ENCODE measurements around the gene CRIP1. TPM values are rescaled to one million over a fixed set of nuclear protein-coding genes. Genes with fewer than 3 reads are reported as not detected.

CRIP1 gene
- total and polyA plus RNA-seq, 10 of the 15 experiments (the other 5 are each of a cell fraction or from before 2014, with no cell fraction given): 66.8 to 259 (median 154) TPM

DNA sequence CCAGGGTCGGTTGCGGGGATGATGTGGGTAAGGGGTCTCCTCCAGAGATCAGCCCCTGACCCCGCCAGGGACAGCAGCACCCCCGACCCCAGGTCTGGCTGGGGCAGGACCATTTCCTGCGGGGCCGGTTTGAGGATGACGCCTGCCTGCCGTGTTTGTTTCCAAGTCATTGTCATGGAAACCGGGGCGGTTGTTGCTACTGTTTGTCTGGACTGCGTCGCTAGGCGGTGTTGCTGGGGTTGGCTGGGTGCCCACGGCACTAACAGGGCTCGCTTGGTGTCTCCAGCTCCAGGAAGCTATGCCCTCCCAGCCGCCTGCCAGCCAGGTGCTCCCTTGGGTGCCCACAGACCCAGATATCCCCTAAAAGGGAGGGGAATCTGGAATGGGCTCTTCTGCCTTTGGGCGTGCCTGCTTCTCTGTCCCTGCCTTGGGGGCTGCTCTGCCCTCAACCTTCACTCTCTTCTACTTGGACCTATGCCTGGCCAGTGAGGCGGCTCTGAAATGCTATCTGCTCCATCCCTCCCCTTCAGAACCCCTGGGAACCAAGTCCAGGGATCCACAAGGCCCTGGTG, 4.7 kb upstream of the CRIP1 start (continued):
- TF ChIP-seq, protein P1, sequence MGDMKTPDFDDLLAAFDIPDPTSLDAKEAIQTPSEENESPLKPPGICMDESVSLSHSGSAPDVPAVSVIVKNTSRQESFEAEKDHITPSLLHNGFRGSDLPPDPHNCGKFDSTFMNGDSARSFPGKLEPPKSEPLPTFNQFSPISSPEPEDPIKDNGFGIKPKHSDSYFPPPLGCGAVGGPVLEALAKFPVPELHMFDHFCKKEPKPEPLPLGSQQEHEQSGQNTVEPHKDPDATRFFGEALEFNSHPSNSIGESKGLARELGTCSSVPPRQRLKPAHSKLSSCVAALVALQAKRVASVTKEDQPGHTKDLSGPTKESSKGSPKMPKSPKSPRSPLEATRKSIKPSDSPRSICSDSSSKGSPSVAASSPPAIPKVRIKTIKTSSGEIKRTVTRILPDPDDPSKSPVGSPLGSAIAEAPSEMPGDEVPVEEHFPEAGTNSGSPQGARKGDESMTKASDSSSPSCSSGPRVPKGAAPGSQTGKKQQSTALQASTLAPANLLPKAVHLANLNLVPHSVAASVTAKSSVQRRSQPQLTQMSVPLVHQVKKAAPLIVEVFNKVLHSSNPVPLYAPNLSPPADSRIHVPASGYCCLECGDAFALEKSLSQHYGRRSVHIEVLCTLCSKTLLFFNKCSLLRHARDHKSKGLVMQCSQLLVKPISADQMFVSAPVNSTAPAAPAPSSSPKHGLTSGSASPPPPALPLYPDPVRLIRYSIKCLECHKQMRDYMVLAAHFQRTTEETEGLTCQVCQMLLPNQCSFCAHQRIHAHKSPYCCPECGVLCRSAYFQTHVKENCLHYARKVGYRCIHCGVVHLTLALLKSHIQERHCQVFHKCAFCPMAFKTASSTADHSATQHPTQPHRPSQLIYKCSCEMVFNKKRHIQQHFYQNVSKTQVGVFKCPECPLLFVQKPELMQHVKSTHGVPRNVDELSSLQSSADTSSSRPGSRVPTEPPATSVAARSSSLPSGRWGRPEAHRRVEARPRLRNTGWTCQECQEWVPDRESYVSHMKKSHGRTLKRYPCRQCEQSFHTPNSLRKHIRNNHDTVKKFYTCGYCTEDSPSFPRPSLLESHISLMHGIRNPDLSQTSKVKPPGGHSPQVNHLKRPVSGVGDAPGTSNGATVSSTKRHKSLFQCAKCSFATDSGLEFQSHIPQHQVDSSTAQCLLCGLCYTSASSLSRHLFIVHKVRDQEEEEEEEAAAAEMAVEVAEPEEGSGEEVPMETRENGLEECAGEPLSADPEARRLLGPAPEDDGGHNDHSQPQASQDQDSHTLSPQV (IDR thresholded peaks at IDR 0.05): no peak
- TF ChIP-seq STAT1 (conservative IDR thresholded peaks at IDR 0.05) (no peak), PBX3 (IDR thresholded peaks at IDR 0.05; ENCODE audit: insufficient replicate concordance, low read depth, low read length) (peak; percentile 55), NKRF (conservative IDR thresholded peaks at IDR 0.05) (0 out of 2 replicates have a peak, but pooled peaks have one; percentile 33), NFYA (IDR thresholded peaks at IDR 0.05; ENCODE audit: borderline replicate concordance, low read depth, low read length) (no peak), E2F4 (IDR thresholded peaks at IDR 0.05; ENCODE audit: low read depth, low read length) (no peak), SMAD5 (IDR thresholded peaks at IDR 0.05; ENCODE audit: low read depth) (no peak), SMAD1 (IDR thresholded peaks at IDR 0.05; ENCODE audit: low read depth, partially characterized antibody) (peak; percentile 92), BHLHE40 (IDR thresholded peaks at IDR 0.05; ENCODE audit: borderline replicate concordance in 1 of 2, low read depth in 2 of 2, low read length in 1 of 2) (peak in 1 of 2 experiments; percentile 47; a peak in 1 of 4 replicates), NR2C2 (IDR thresholded peaks at IDR 0.05; ENCODE audit: borderline replicate concordance, control insufficient read depth, insufficient read length, low read depth) (no peak), IRF4 (IDR thresholded peaks at IDR 0.05; ENCODE audit: low read depth, low read length) (no peak), FOXK2 (IDR thresholded peaks at IDR 0.05) (peak; percentile 54; the same call in 1 of the 2 replicates), RELA (IDR thresholded peaks at IDR 0.05; ENCODE audit: borderline replicate concordance, partially characterized antibody) (no peak), POLR2AphosphoS2 (IDR thresholded peaks at IDR 0.05; ENCODE audit: low read depth, low read length) (no peak), SP1 (IDR thresholded peaks at IDR 0.05; ENCODE audit: low read depth, low read length) (no peak), ZNF622 (IDR thresholded peaks at IDR 0.05) (no peak), HDAC2 (IDR thresholded peaks at IDR 0.05) (no peak), EED (IDR thresholded peaks at IDR 0.05; ENCODE audit: low read depth) (no peak), IRF5 (IDR thresholded peaks at IDR 0.05; ENCODE audit: borderline replicate concordance) (no peak), KLF5 (IDR thresholded peaks at IDR 0.05; ENCODE audit: partially characterized antibody) (peak; percentile 60), GATAD2B (conservative IDR thresholded peaks at IDR 0.05; ENCODE audit: low read depth) (0 out of 2 replicates have a peak, but pooled peaks have one; percentile 26), TARDBP (IDR thresholded peaks at IDR 0.05; ENCODE audit: borderline replicate concordance) (no peak)

Measured in GM12878 (cell line).